Subcutaneous adipose tissue (tissue), 4 donors: ENCODE results near the gene TAS2R13. TPM values are rescaled to one million over a fixed set of nuclear protein-coding genes. Genes with fewer than 3 reads are reported as not detected.

Experiments used
- total RNA-seq, 4 donors: library from RNA; depleted of rRNA; stranded (reverse); fragments of >200 nt; gene quantifications; one replicate each; pipeline ENCODE4 v1.1.0, GENCODE V29; 2016
- TF ChIP-seq, protein P1 (sequence below): fragments of 450-650 bp; IDR thresholded peaks from one replicate; pipeline ENCODE4 v1.5.1; 2016; ENCODE audit warnings: low read depth, mild to moderate bottlenecking, control low read depth, antibody characterized with exemption, moderate library complexity

The TAS2R13 gene
- total RNA-seq, 4 donors from 2014 or later = 1.8 to 5.5 (median 3.9) TPM

DNA sequence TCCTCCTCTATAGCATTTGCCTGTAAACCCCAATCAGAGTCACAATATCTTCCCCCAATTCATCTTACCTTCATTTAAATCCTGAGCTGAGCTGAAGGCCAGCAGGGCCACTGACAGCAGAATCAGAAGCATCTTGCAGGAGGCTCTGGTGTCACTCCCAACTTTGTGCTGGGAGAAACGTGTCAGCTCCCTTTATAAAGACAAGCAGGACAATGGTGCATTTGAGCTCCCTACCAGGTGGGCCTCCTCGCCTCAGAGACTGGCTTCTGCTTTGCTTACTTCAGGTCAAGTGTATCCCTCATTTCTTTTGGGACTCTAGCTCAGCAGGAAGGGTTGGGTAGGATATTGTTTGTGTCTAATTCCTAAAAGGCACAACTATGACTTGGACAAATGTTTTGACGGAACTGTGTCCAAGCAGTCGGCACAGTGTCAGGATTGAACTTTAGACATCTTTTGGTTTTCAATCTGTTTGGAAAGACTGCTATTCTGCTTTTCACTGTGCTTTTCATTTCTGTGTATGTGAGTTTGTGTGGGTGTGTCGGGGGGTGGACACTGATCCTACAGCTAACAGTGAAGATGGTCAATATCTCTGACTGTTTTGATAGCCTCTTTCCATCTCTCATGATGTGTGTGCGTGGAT lies 25.2 kb downstream of the TAS2R13 start, which contains the start of gene PRH1:
PRH1 (minus strand) TSS at position 170 of the 640 bp plus-strand sequence; CDS start at position 132, 38 bp downstream.
- TF ChIP-seq, protein P1, sequence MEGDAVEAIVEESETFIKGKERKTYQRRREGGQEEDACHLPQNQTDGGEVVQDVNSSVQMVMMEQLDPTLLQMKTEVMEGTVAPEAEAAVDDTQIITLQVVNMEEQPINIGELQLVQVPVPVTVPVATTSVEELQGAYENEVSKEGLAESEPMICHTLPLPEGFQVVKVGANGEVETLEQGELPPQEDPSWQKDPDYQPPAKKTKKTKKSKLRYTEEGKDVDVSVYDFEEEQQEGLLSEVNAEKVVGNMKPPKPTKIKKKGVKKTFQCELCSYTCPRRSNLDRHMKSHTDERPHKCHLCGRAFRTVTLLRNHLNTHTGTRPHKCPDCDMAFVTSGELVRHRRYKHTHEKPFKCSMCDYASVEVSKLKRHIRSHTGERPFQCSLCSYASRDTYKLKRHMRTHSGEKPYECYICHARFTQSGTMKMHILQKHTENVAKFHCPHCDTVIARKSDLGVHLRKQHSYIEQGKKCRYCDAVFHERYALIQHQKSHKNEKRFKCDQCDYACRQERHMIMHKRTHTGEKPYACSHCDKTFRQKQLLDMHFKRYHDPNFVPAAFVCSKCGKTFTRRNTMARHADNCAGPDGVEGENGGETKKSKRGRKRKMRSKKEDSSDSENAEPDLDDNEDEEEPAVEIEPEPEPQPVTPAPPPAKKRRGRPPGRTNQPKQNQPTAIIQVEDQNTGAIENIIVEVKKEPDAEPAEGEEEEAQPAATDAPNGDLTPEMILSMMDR = no peak

DNA sequence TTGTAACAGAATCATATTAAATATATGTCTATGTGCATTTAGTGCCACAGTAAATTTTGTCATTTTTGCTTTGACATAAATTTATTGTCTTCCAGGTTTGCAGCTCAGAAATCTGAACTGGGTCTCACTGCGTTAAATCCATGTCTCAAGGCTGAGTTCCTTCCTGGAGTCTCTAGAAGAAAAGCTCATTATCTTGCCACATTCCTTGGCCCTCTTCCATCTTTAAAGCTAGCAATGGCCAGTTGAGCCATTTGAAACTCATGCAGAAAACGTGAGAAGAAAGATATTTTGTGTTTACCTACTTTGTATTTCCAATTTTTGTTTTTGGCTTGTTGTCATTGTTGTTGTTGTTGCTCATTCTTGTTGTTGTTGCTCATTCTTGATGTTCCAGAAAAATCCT lies 36.0 kb downstream of the TAS2R13 start:
- TF ChIP-seq, protein P1 = no peak

DNA sequence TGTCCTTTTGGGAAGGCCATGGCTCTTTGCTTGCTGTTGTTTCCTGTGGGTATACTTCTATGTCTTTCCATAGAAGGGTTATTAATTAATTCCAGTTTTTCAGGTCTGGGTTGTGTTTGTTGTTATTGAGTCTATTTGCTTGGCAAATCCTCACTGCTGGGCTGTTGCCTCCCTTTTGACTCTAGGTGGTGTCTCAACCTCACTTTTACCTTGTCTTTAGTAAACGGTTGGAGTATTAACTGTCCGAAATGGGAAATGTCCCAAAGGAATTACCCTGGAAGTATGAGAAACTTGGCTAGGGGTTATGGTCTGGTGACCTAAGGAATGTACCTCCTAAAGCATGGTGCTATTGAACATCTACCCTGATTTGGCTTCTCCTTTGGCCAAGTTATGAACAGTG lies 42.0 kb downstream of the TAS2R13 start:
- TF ChIP-seq, protein P1 = no peak

DNA sequence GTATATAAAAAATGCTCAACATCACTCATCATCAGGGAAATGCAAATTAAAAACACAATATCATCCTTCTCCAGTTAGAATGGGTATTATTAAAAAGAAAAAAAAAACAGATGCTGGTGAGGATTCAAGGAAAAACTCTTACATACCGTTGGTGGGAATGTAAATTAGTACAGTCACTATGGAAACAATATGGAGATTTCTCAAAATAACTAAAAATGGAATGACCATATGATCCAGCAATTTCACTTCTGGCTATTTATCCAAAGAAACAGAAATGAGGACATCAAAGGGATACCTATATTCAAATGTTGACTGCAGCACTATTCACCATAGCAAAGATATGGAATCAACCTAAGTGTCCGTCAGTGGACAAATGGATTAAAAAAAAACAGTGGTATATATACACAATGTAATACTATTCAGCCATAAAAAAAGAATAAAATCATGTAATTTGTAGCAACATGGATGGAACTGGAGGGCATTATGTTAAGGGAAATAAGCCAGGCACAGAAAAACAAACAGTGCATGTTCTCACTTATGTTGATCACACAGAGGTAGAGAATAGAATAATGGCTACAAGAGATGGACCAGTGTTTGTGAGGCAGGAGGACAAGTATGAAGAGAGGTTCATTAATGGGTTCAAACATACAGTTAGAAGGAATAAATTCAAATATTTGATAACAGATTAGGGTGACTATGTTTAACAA lies 45.7 kb downstream of the TAS2R13 start:
- TF ChIP-seq, protein P1 = no peak

DNA sequence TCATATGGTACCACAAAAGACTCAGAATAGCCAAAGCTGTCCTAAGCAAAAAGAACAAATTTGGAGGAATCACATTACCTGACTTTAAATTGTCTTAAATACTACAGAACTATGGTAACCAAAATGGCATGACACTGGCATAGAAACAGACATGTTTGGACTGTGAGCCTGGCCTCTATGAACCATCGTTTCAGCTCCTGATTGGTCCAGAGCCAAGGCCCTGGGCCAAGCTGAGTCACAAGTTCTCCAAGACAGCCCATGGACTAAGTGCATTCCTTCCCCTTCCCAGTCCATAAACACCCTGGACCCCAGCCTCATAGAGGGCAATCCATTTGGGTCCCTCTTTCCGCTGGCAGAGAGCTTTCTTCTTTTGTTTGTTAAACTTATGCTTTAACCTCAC lies 48.0 kb downstream of the TAS2R13 start:
- TF ChIP-seq, protein P1 = no peak

Other genes with a start within 250 kb of the TAS2R13 start
- gene STYK1, start 235.5 kb downstream of the TAS2R13 start, total RNA-seq = under 1 TPM in 2 of 4 donors, not detected in 2; 0.22 to 0.34 TPM
- gene YBX3, start 186.2 kb downstream of the TAS2R13 start, total RNA-seq = 100 to 1,000 TPM; 230 to 374 (median 244) TPM
- not detected for gene TAS2R7, start 106.9 kb downstream of the TAS2R13 start, total RNA-seq
- gene TAS2R8, start 102.3 kb downstream of the TAS2R13 start, total RNA-seq = not detected
- gene TAS2R9, start 99.4 kb downstream of the TAS2R13 start, total RNA-seq = not detected
- gene TAS2R10, start 83.2 kb downstream of the TAS2R13 start, total RNA-seq = 1 to 10 TPM in 3 of 4 donors, not detected in 1; 1.1 to 2.4 (median 2.3) TPM
- 1 to 10 TPM in 3 of 4 donors, not detected in 1; 2.4 to 6.5 (median 3.8) TPM for gene PRR4, start 60.1 kb downstream of the TAS2R13 start, total RNA-seq
- 10 to 100 TPM; 17.5 to 39.8 (median 34.3) TPM for gene PRH1, start 25.3 kb downstream of the TAS2R13 start, total RNA-seq
- gene PRH2, start 19.7 kb upstream of the TAS2R13 start, total RNA-seq = not detected
- gene TAS2R14, start 29.7 kb upstream of the TAS2R13 start, total RNA-seq = 1 to 10 TPM; 4.1 to 5.8 (median 4.1) TPM
- gene TAS2R50, start 77.3 kb upstream of the TAS2R13 start, total RNA-seq = 1 to 10 TPM; 3.4 to 4.6 (median 3.9) TPM
- 1 to 10 TPM; 3.0 to 6.2 (median 5.0) TPM for gene TAS2R20, start 88.7 kb upstream of the TAS2R13 start, total RNA-seq
- gene TAS2R19, start 113.1 kb upstream of the TAS2R13 start, total RNA-seq = 1 to 10 TPM; 5.7 to 8.8 (median 6.2) TPM
- gene TAS2R31, start 121.8 kb upstream of the TAS2R13 start, total RNA-seq = 1 to 10 TPM; 3.4 to 7.6 (median 6.0) TPM
- 1 to 10 TPM; 1.9 to 4.5 (median 2.4) TPM for gene TAS2R46, start 152.7 kb upstream of the TAS2R13 start, total RNA-seq
- gene TAS2R43, start 182.8 kb upstream of the TAS2R13 start, total RNA-seq = 1 to 10 TPM; 1.7 to 5.5 (median 3.6) TPM
- gene TAS2R30, start 225.1 kb upstream of the TAS2R13 start, total RNA-seq = 10 to 100 TPM in 2 of 4 donors, 1 to 10 TPM in 2; 5.1 to 17.9 (median 11.8) TPM